Stimulated activated CD4-positive, alpha-beta T cell treated with anti-CD3 and anti-CD28 coated beads, Interleukin-15, amount 100 ng/mL, for 24 hours (primary cell): ENCODE results near the gene TXNIP.

Experiments used
- DNase-seq: peaks from one replicate; pipeline ENCODE4 v3.0.0-alpha.2; 2020

Gene TXNIP

DNA sequence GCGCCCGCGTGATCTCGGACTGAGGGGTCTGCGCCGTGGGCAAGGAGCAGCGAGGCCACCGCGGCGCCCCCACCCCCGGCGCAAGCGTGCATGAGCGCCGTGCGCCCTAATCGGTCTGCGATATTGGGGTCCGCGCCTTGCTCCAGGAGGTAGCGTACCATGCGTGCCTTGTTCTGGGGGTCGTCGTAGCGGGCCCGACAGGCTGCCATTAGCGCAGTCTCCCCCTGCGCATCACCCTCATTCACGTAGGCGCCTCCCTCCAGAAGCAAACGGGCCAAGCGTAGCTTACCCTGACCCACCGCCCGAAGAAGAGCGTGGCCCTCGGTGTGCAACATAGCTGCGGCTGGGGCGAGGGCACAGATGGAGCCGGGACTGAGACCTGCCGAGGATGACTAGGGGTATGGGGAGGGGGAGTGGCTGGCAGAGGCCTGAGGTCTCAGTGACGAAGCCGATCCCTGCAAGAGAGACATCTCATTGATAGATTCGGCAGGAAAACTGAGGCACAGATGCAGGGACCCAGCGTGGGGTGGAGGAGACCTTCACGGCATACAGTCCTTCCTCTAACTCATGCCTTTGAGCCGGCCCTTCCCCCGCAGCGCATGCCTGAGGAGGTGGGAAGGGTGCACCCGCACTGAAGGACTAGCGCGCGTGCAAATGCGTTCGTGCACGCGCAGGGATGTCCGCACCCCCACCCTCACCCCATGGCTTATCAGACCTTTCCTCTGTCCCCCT, 34.8 kb downstream of the TXNIP start:
- peak; percentile 82 for DNase-seq

DNA sequence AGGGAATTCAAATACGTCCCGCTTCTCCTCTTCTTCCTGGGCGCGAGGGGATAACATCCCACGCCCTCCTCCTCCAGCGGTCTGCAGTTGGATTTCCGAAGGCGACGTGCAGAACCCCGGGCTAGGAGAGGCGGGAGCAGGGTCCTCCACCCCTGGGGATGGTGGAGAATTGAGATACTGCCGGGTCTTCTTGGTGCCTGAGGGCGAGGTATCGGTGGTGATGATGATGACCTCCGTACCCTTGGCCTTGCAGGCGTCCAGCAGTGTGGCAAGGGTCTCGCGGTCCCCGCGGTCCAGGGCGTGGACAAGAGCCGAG, 35.3 kb downstream of the TXNIP start:
- DNase-seq = peak; percentile 21

DNA sequence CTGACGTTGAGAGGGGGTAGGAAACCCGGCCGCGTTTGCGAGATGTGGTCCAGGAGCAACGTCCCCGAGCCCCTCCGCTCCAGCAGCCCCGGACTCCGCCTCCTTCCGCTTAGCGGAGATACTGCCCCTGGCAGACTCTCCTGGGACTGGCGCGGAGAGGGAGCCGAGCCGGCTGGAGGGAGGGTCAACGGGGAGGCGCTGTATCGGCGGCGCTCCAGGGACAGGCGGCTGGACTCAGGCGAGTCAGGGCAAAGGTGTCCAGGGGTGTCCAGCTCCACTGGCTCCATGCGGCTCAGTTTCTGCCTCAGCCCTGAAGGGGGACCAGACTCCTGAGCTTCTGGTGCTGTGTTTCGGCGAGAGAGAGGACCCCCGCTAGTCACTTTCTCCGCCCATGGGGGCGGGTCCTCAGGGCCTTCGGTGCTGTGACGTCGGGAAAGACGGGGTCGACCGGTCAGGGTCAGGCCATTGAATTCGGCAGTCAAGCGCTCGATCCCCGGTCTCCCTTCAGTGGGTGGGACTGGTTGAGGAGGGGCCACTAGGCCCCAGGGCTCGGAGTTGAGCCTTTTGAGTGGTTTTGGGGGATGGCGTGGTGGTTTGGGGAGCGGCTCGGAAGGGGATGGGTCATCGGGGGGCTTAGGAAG, 35.8 kb downstream of the TXNIP start:
- DNase-seq = peak; percentile 70

DNA sequence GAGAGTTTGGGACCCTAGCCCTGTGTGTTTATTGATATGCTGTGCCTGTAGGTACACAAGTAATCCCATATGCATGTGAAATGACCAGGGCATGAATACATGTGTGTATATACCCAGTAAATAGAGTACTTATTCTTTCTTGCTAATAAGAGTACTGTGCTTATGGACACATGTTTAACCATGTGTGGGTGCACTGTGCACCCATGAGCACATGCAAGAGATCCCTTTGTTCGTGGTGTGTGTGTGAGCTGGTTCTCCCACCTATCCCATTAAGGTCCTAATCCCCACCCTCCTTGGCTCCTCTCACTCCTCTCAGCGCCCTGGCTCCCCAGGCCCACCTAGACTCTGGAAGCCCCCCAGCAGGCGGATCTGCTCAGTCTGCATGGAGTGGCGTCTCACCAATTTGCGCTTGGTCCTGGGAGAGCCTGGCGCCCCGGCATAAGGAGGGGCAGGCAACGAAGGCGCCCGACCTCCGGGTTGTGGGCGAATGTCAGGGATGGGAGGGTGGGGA, 36.4 kb downstream of the TXNIP start:
- DNase-seq = no peak

DNA sequence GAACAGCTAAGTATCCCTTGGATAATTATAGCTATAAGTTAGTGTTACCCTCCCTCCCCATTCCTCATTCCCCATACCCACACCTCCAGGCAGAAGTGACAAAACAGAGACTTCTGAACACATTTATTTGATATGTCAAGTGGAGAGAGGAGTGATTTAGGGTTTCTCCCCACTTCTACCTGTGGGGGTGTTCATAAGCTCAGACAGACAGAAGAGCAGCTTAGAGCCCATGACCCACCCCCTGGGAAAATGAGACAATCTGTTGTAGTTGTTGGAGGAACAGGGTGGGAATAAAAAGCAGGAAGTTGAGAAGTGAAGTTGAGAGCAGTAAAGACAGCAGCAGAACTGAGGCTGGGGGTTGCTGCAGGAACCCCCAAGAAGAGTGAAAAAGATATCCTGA, 37.0 kb downstream of the TXNIP start:
- no peak for DNase-seq

- DNase-seq = no peak
Observed at GRCh38 chr1:145958734-145959133, 37.6 kb downstream of the TXNIP start.

- peak; percentile 98 for DNase-seq
Observed at GRCh38 chr1:145957443-145958319, 38.7 kb downstream of the TXNIP start, which contains the start of gene LIX1L. LIX1L (minus strand) TSS chr1:145958017; CDS start chr1:145957927, 90 bp downstream.

GRCh38 chr1:145956781-145957442, 39.5 kb downstream of the TXNIP start:
- no peak for DNase-seq

GRCh38 chr1:145956361-145956760, 40.0 kb downstream of the TXNIP start:
- DNase-seq = no peak

GRCh38 chr1:145955436-145955835, 40.9 kb downstream of the TXNIP start:
- DNase-seq = no peak

GRCh38 chr1:145953861-145954260, 42.5 kb downstream of the TXNIP start:
- no peak for DNase-seq

- DNase-seq = no peak
Observed at GRCh38 chr1:145952903-145953302, 43.5 kb downstream of the TXNIP start.

- no peak for DNase-seq
Observed at GRCh38 chr1:145951526-145951925, 44.9 kb downstream of the TXNIP start.

DNA sequence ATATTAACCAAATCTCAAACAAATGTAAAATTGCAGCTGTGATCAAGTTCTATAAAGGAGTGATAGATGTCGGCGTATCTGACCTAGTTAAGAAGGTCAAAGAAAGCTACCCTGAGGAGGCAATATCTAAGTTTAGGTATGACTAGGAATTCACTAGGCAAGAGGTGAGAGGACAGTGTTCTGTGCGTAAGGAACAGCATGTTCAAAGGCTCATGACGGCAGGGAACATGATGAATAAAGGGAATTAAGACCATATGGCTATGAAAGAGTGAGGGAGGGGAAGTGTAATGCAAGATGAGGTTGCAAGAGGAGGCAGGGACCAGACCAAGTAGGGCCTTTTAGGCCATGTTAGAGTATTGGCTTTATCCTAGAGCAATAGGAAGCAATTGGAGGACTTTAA, 47.2 kb downstream of the TXNIP start:
- no peak for DNase-seq

GRCh38 chr1:145947551-145947950, 48.8 kb downstream of the TXNIP start:
- DNase-seq = no peak

DNA sequence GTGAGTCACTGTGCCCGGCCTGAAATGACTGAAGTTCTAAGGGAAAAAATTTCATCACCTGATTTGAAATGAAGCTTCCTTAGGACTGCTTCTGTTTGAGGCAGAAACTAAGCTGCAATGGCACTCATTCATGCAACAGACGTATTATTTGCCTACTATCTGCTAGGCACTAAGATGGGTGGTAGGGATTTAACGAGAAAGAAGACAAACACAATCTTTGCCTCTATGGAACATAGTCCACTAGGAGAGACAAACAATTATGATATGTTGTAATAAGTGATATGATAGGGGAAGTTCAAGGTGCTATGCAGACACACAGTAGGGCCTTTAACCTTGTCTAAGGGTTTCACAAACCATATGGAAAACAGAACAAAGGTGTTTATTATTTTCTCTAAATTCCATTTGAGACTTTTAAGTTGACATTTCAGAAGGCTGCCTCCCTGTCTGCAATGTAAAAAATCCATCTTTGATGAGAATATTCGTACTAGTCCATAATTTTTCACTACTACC, 49.8 kb downstream of the TXNIP start:
- no peak for DNase-seq

GRCh38 chr1:145944532-145944931, 51.8 kb downstream of the TXNIP start:
- no peak for DNase-seq

- DNase-seq = no peak
Observed at GRCh38 chr1:145942871-145943270, 53.5 kb downstream of the TXNIP start.
